K562 (cell line): ENCODE data around the gene MMAB. TPM values are rescaled to one million over a fixed set of nuclear protein-coding genes. Genes with fewer than 3 reads are reported as not detected.

ENCODE experiments used
- DDX20 ChIP-seq: fragments of 450-650 bp; IDR thresholded peaks from 2 replicates; pipeline ENCODE4 v1.6.1; 2016; ENCODE audit warnings: missing genetic modification characterization, low read depth, mild to moderate bottlenecking, missing compliant biosample characterization, moderate library complexity
- EZH2 ChIP-seq: IDR thresholded peaks from 2 replicates; pipeline ENCODE4 v1.6.1; 2012; ENCODE audit warnings: low read depth, mild to moderate bottlenecking, inconsistent platforms, low read length, borderline replicate concordance
- TSHZ1 ChIP-seq: fragments of 250-450 bp; sonication (Bioruptor Pico); IDR thresholded peaks from 2 replicates; pipeline ENCODE4 v1.4.0; 2020; ENCODE audit warnings: mild to moderate bottlenecking, moderate library complexity
- VEZF1 ChIP-seq: fragments of 200-800 bp; sonication (Bioruptor generic); IDR thresholded peaks from 2 replicates; pipeline ENCODE4 v1.6.1; 2017; ENCODE audit warnings: missing genetic modification characterization, missing compliant biosample characterization
- ZNF561 ChIP-seq: fragments of 450-650 bp; formaldehyde crosslinking; conservative IDR thresholded peaks from 2 replicates; pipeline ENCODE4 v1.4.0; 2020; ENCODE audit warnings: mild to moderate bottlenecking, moderate library complexity
- polyA plus RNA-seq, 8 experiments: library from polyadenylated mRNA; depleted of rRNA in 4 of 8; stranded (reverse) in 5 of 8; unstranded in 3 of 8; fragments of >200 nt; fragmentation: Nextera tagmentation in 2 of 8; fragmentation: Illumina TruSeq in 1 of 8; extraction: Ambion mirVana in 2 of 8; extraction: Trizol in 1 of 8; gene quantifications; 2 replicates each; pipeline versions ENCODE4 v1.2.1 to v1.2.3, GENCODE V29; 2011 to 2014; ENCODE audit warnings: inconsistent platforms in 1 of 8, missing spikeins in 1 of 8
- total RNA-seq, 7 experiments: library from RNA; depleted of rRNA in 6 of 7; stranded (reverse); fragments of >200 nt in 6 of 7; fragmentation: Illumina TruSeq in 2 of 7; extraction: Trizol in 2 of 7; gene quantifications; 2 replicates each; pipeline versions ENCODE4 v1.2.1 to v1.2.3, GENCODE V29; 2011 to 2021; ENCODE audit warnings: low replicate concordance in 1 of 7

MMAB gene
- total and polyA plus RNA-seq, 9 of the 15 experiments (the other 6 are each of a cell fraction or from before 2014, with no cell fraction given), result 9.5 to 76.1 (median 46.2) TPM

- TF ChIP-seq TSHZ1 (CRISPR knock-in tag), result no peak
- TF ChIP-seq DDX20 (tag), result no peak
- TF ChIP-seq EZH2, result no peak
- TF ChIP-seq VEZF1, result no peak
- TF ChIP-seq ZNF561, result no peak
These were observed 7.5 kb upstream of the MMAB start (continued) for GRCh38 chr12:109580684-109581333.
